Kidney tubule cell (primary cell): ENCODE results near the gene DYNC1LI1.
"Not testable (repeated sequence)": the region's sequence is repeated elsewhere in the genome, so short reads cannot be mapped to it uniquely, and the experiment has no call there.

Experiments
- DNase-seq: peaks from one replicate; pipeline ENCODE4 v3.0.0-alpha.2; 2018; ENCODE audit warnings: low spot score

Gene DYNC1LI1

DNA sequence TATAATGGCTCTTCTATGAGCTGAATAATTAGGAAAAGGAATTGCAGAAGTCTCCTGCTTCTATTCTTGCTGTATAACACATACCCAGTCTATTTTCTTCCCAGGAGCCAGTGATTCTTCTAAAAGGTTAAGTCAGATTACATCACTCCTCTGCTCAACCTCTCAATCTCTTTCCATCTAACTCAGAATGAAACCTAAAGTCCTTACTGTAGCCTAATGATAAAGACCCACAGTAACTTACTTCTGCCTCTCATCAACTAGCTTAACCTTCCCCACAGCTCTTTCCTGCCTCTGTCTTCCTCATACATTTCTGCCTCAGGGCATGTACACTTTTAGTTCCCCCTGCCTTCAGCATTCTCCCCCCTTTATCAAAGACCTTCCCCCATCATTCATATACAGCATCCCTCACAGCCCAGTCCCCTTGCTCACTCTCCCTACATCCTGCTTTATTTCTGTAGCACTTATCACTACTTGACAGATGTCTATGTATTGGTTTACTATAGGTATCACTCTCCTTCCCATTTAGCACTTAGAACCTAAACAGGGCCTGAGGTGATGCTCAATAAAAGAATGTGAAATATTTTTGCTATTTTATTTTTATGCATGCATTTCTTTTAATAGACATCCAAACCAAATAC, 39.5 kb downstream of the DYNC1LI1 start:
- no peak for DNase-seq

DNA sequence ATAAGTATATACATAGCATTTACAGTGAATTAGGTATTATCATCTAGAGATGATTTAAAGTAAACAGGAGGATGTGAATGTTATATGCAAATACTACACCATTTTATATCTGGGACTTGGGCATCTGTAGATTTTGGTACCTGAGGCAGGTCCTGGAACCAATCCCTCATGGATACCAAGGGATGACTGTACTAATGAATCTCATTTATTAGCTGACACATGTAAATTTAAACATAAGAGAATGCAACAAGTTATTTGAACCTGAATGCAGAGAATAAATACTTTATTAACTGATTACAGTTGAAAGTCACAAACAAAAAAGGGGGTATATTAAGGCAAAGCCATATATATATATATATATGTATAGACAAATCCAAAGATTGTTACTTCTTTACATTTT, 44.9 kb downstream of the DYNC1LI1 start:
- DNase-seq = no peak

DNA sequence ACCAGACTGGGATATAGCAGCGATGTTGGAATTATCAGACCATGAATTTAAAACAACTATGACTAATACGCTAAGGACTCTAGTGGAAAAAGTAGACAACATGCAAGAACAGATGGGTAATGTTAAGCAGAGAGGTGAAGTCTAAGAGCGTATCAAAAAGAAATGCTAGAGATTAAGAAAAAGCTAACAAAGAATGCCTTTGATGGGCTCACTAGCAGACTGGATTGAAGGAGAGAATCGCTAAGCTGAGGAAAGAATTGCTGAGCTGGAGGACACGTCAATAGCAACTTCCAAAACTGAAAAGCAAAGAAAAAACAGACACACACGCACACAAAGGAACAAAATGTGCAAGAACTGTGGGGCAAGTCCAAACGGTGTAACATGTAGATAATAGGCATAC, 48.0 kb downstream of the DYNC1LI1 start:
- peak; percentile 10 for DNase-seq

DNA sequence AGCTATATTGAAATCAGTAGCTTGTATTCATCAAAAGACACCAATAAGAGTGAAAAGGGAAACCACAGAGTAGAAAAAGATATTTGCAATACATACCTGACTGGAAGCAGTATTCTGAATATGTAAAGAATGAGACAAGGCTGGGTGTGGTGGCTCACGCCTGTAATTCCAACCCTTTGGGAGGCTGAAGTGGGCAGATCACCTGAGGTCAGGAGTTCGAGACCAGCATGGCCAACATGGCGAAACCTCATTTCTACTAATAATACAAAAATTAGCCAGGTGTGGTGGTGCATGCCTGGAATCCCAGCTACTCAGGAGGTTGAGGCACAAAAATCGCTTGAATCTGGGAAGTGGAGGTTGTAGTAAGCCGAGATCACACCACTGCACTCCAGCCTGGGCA, 51.7 kb downstream of the DYNC1LI1 start:
- DNase-seq = not testable (repeated sequence)

DNA sequence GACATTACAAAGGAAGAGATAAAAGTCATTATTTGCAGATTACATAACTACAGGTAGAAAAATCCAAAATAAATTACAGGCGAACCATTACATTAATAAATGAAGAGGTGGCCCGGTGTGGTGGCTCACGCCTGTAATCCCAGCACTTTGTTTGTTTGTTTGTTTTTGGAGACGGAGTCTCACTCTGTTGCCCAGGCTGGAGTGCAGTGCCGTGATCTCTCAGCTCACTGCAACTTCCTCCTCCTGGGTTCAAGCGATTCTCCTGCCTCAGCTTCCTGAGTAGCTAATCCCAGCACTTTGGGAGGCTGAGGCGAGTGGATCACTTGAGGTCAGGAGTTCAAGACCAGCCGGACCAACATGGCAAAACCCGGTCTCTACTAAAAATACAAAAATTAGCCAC, 53.9 kb downstream of the DYNC1LI1 start:
- DNase-seq = not testable (repeated sequence)

DNA sequence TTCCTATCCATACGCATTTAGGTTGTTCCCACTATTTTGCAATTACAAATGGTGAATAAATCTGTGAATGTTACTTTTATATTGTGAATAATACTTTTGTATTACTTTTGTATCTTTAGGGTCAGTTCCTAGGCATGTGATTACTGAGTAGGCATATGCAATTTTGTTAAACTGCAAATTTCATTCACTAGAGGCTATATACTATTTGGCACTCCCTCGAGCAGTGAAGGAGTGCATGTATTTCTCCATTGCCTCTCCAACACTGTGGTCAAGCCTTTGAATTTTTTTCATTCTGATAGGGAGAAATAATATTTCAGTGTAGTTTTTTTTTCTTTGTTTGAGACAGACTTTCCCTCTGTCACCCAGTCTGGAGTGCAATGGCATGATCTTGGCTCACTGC, 59.7 kb downstream of the DYNC1LI1 start:
- DNase-seq = no peak

DNA sequence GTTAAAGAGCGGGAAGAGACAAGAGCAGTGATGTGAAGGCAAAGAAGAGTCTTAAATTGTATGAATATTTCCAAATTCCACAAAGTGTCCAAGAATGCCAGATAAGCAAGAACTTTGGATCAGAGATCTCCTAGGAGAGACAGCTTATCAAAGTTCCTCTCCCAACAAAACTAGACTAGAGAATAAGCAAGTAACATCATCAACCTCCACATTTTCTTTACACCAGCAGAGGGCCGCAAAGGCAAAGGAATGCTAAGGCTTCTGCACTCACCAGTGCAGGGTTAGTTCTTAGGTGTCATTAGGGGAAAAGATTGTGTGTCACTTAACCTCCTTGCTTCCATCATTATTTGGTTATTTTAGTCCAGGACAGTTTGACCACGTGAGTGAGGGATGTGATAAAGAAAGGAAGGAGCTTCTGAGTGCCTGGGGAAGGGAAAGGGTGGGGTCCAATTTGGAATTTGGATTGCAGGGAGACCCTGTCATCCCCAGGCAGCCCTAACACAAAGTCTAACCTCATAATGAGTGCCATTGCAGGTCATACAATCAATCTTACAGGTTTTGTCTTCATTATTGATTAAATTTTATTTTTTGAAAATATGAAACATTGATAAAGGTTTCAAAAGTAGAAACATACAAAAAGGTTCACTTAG, 60.5 kb downstream of the DYNC1LI1 start:
- DNase-seq = peak; percentile 73

DNA sequence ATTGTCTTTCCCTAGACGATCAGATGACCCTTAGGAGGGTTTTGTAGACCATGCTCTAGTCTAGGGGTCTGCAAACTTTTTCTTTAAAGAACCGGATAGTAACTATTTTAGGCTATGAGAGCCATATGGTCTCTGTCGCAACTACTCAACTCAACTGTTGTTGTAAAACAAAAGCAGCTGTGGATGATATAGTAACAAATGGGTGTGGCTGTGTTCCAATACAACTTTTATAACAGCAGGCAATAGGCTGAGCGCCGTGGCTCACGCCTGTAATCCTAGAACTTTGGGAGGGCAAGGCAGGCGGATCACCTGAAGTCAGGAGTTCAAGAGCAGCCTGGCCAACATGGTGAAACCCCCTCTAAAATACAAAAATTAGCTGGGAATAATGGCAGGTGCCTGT, 61.9 kb downstream of the DYNC1LI1 start:
- DNase-seq = no peak

DNA sequence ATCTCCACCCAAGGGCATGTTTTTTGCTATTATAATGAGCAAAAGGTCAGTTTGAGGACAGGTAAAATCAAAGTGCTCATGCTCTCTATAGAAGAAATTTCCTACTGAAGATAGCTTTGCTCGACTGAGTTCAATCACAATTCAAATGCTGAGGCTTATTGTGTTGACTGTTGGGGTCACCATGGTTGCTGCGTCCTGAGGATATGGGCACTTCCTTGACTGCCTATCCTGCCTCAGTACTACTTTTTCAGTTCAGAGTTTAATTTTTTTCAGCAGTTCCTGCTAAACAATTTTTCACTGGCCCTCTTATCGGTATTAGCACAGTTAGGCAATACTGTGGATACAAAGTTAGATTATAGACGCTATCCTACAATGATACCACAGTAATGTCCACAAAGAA, 64.2 kb downstream of the DYNC1LI1 start:
- no peak for DNase-seq

DNA sequence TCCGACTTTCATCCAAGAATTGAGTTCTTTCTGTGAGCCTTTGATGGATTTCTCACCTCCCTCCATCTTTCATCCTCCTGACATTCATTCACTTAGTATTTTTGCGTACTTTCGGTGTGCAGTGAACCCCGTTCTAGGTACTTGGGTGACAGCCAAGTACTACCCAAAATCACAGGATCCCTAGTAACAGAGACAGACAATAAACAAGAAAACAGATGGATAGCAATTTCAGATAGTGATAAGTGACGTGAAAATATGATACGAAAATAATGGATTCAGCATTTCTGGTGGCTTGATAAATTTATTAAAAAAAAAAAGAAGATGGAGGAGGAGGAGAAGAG, 67.7 kb downstream of the DYNC1LI1 start:
- no peak for DNase-seq

DNA sequence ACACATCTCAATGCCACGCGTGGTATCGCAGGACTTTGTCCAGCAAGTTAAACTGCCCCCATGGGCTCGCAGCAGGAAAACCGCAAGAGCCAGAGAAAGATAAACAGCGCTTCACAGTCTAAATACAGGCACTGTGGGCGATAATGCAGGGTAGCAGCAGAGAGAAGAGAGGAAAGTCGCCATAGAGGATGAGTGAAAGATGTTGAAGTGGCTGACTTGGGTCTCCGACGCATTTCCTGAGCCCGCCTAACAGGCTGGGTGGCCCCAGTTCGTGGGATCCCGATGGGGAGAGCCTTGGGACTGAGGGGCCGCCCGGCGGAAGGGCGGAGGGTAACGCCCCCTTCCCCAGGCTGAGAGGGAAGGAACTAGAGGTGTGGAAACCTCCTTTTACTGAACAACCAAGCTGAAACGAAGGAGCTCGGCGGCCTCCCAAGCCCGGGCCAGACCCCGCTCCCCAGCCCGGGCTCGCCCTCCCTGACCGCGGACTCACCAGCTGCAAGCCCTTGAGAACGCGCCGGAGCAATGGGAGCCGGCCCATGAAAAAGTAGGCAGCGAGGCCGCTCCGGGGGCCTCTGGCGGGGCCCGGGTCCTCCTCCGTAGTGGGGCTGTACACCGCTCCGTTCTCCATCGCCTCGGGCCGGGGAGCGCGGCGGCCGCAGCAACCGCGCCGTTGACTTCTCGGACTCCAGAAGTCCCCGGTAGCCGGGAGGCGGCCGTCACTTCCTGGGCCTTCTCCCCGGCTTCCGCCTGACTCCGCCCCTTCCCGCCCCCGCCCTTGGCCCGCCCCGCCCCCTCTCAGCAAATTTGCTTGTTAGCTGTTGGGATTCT, 68.3 kb downstream of the DYNC1LI1 start, which contains the start of gene CMTM6:
CMTM6 (minus strand) TSS at position 735 of the 828 bp plus-strand sequence; CDS start at position 628, 107 bp downstream.
- DNase-seq = peak; percentile 79

DNA sequence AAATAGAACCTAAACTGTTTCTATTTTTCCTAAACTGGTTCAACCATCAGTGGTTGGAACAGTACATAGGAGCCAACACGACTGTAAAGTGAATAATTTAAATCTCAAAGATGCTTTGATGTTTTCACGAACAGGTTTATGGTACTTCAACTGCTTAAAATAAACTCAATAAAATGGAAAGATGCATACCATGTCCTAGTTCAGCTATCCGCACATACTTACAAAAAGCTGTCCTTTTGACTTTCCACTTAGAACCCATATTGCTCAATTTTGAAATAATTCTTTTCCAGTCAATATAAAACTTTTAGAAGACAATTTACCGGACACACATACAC, 68.9 kb downstream of the DYNC1LI1 start:
- no peak for DNase-seq

DNA sequence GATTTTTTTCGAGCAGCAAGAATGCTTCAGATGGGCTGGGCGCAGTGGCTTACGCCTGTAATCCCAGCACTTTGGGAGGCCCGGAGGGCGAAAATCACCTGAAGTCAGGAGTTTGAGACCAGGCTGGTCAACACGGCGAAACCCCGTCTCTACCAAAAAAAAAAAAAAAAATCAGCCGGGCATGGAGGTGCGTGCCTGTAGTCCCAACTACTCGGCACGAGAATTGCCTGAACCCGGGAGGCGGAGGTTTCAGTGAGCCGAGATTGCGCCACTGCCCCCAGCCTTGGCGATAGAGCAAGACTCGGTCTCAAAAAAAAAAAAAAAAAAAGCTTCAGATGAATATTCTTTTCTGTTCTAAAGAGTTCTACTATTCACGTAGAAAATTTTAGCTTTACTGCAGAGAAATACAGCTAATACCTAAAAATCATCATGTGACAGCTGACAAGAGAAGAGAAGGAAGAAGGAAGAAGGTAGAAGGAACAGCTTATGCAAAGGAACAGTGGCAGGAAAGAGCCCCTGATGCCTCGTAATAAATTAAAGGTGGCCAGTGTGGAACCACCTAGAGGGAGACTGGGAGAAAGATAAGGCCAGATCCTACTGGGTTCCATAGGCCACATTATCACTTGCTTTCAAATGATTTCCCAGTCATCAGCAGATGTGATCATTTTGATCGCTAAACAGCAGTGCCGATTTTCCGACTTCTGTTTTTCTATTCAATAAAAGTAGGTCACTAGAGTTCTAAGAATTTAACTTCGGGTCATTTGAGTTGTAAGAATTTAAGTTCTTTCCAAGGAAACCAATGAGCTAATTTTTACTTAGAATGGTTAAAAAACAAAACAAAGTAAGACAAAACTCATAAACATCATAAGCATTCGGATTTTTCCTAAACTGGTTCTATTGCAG, 69.5 kb downstream of the DYNC1LI1 start:
- no peak for DNase-seq

DNA sequence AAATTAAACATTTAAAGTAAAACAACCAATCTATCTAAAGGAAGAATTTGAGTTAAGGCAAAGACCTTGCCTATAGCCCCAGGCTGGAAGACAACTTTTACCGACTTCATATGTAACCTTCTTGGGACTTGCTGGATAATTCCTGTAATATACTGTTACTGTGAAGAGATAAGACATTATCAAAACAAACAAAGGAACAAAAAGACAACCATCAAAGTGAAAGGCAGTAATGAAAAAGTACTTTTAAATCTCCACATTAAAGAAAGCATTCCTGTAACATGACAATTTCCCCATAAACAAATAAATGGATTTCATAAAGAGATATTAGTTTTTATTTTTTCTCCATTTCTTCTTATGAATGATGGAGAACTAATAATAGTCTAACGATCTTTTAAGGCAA, 70.4 kb downstream of the DYNC1LI1 start:
- no peak for DNase-seq

DNA sequence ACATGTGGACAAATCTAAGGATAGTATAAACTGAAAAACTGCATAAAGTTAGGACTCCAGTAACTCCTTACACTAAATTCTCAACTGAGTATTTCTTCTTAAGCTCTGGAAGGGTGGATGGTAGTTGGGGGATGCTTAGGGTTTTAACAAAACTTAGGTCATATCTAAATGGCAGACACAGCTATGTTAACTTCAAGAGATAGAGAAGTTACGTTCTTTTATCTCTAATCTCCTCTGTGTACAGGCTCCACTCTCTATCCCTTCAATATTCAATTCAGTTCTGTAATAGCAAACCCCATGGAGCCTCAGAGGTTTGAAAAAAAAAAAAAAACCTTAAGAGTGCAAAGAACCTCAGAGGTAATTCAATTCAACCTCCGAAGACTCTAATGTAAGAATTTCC, 71.1 kb downstream of the DYNC1LI1 start:
- no peak for DNase-seq

DNA sequence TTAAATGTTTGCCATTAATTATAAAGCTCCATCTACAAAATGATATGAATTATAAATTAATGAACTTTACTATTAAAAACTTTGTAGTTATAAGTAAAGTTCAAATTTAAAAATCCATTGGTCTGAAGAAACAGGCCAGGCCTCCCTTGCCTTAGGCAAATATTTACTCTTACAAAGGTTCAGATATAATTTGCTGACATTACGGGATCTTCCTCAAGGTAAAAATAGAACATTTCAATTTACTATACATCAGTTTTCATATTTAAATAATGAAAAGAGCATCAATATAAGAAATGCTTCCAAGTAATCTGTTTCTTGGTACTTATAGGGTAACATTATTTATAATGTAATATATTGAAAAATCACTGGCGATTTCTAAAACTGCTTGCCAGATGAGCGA, 71.7 kb downstream of the DYNC1LI1 start:
- no peak for DNase-seq

DNA sequence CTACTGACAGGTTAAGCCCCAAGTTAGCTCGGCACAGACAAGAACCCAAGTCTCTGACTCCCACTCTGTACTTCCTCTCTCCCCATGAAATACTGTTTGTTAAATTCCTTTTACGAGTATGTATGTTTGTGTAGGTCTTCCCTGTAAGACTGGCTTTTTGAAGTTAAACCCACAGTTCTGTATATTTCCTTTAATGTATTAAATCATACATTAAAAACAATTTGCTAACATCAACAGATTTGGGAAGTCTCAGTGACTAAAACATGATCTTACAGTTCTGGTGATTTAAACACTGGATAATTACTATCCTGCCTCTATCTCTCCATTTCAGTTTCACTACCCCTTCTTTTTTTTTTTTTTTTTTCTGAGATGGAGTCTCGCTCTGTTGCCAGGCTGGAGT, 72.4 kb downstream of the DYNC1LI1 start:
- DNase-seq = no peak

DNA sequence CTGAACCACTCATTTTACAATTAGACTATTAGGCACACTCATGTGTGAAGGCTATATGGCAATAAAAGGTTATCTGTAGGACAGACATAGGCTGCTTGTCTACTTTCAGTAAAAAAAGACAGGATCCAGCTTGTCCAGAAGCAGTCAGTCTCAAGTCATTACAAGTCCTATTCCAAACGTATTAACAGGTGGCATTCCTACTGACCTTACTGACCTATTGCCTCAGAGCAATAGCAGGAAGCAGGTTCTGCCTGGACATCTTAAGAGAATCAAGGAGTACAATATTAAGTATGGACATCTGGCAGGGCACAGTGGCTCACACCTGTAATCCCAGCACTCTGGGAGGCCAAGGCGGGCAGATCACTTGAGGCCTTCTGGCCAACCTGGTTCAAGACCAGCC, 75.0 kb downstream of the DYNC1LI1 start:
- DNase-seq = peak; percentile 49

DNA sequence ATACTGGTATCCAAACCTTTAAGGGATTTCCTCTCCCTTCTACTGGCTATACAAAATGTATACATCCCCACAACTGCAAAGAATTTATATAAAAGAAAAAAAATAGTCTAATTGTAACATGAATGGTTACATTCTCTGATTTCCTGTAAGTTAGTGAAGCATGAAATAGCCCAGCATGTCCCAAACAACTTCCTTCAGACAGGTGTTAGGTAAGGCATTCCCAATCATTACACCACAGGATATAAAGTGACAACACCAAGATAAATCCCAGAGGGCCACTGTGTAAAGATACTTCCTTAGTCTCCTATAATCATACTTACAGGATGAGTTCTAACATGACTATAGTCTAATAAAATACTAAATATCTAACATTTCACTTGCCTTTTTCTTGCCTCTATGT, 75.6 kb downstream of the DYNC1LI1 start:
- DNase-seq = peak; percentile 75

DNA sequence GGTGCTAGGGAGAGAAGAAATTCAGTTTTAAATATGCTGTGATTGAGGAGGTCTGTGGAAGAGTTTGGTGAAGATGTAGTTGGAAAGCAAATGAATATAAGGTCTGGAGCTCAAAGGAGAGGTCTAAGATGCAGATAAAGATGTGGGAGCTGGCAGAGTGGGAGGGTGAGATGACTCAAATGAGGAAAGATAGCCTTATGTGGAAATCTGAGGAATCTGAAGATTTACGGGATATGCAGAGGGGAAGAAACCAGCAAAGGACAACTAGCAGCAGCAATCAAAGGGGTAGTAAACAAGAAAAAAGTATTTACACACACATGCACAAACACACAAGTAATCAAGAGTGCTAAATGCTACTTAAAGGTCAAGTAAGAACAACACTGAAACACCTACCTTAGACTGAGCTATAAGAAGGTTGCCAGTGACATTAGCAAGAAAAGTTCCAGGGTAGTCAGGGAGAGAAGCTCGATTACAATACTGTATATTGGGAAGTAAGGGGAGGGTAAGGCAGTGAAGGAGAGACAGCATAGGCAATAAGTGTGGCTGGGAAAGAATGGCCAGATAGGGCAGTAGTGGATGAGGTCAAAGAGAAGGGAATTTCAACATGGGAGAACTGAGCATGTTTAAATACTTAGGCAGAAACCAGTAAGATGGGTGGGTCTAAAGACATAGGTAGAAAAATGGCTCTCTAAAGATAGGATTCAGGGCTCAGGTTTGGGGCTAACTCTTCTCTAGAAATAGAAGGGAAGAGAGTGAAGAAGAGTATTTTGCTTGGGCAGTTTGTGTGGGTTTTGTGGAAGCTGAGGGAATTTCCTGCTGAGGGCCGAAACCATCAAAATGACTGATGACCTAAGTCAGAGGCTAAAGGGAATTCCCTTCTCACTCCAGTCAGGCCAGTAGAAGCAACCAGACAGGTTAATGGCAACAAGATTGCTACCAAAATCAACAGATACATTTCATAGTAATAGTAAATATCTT, 76.9 kb downstream of the DYNC1LI1 start:
- peak; percentile 72 for DNase-seq
